Measurements from ENCODE around the gene KLHL29. TPM values are rescaled to one million over a fixed set of nuclear protein-coding genes. Genes with fewer than 3 reads are reported as not detected.
A peak's percentile ranks its signal among the peaks of the same experiment; 100 is the strongest.

KLHL29 gene
- total and polyA plus RNA-seq, 2 of the 13 experiments (the other 11 are each of a cell fraction or from before 2014, with no cell fraction given) = 0.01 TPM; not detected in 1

DNA sequence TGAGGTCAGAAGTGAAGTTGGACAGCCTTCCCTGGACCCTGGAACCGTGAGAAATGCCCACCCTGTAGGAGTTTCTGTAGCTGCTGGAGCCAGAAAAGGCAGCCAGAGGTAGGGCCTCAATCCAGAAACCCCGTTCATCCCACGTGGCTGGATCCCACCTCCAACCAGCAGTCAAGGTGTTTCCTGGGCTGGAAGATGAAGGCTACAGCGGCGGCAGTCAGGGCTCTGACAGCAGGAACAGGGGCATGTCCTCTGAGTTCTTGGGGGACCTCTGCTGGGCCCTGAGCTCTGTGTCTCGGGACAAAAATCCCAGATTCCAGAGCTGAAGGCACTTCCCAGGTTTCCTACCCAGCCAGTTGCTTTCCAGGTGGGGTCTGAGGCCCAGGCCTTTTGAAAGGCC is 218.2 kb downstream of the KLHL29 start:
- BruUV-seq (replicated peaks) = no TSS peak
- Histone ChIP-seq H3K27me3 (ENCODE audit: control insufficient read depth in 1 of 2, insufficient read depth in 2 of 2, low read length in 2 of 2) (peaks cover 5 to 62% of the 10 kb centered on the region in 2 experiments; a peak in 4 of 5 replicates), H4K20me1 (ENCODE audit: insufficient read depth, low read length) (no peaks in the 10 kb centered on the region), H3K36me3 (replicated peaks in 1 of 2; ENCODE audit: control insufficient read depth in 1 of 2, insufficient read depth in 2 of 2, low read length in 2 of 2) (no peaks in the 10 kb centered on the region), H2AFZ (ENCODE audit: low read length) (no peak overlapping the region), H3K4me3 (replicated peaks in 1 of 3; ENCODE audit: insufficient read depth in 1 of 3, low read depth in 2 of 3, low read length in 3 of 3) (no peak overlapping the region), H3K4me1 (ENCODE audit: insufficient read depth, low read length) (no peaks in the 10 kb centered on the region), H3K9ac (ENCODE audit: insufficient read depth, low read depth, low read length) (no peak overlapping the region), H3K4me2 (ENCODE audit: low read depth, low read length) (no peak overlapping the region), H3K27ac (ENCODE audit: extremely low read length, insufficient read depth, low read length) (no peak overlapping the region), H3K79me2 (ENCODE audit: insufficient read depth, low read length) (no peaks in the 10 kb centered on the region), H3K9me3 (ENCODE audit: low read length) (no peaks in the 10 kb centered on the region)
- in situ Hi-C loops (cut with HindIII; ENCODE audit: extremely low pct_ligation_motif_present, low pct_unique_long_range_greater_than_20kb) (no loop called here), intact Hi-C loops (cut with micrococcal nuclease; ENCODE audit: unreplicated experiment) (no loop called here)
- CTCF ChIA-PET (ENCODE audit: low intra/inter-chr PET ratio, low total read pairs) = no interaction called here
- DNase-seq (ENCODE audit: low spot score) = no peak
- TF ChIP-seq GTF3A (CRISPR knock-in tag; conservative IDR thresholded peaks at IDR 0.05) = no peak
- no peak for TF ChIP-seq SRY (CRISPR knock-in tag; IDR thresholded peaks at IDR 0.05)
- TF ChIP-seq ZNF281 (CRISPR knock-in tag; IDR thresholded peaks at IDR 0.05; ENCODE audit: borderline replicate concordance) = no peak
- no peak for TF ChIP-seq YY1 (IDR thresholded peaks at IDR 0.05; ENCODE audit: insufficient read depth, insufficient replicate concordance, low read depth, low read length)
- TF ChIP-seq HHEX (CRISPR knock-in tag; IDR thresholded peaks at IDR 0.05) = no peak
- TF ChIP-seq ZNF451 (CRISPR knock-in tag; IDR thresholded peaks at IDR 0.05) = no peak
- no peak for TF ChIP-seq ZNF678 (CRISPR knock-in tag; IDR thresholded peaks at IDR 0.05)
- TF ChIP-seq ZNF543 (CRISPR knock-in tag; IDR thresholded peaks at IDR 0.05) = no peak
- no peak for TF ChIP-seq ZBTB26 (CRISPR knock-in tag; IDR thresholded peaks at IDR 0.05; ENCODE audit: borderline replicate concordance)
- TF ChIP-seq, protein P1, sequence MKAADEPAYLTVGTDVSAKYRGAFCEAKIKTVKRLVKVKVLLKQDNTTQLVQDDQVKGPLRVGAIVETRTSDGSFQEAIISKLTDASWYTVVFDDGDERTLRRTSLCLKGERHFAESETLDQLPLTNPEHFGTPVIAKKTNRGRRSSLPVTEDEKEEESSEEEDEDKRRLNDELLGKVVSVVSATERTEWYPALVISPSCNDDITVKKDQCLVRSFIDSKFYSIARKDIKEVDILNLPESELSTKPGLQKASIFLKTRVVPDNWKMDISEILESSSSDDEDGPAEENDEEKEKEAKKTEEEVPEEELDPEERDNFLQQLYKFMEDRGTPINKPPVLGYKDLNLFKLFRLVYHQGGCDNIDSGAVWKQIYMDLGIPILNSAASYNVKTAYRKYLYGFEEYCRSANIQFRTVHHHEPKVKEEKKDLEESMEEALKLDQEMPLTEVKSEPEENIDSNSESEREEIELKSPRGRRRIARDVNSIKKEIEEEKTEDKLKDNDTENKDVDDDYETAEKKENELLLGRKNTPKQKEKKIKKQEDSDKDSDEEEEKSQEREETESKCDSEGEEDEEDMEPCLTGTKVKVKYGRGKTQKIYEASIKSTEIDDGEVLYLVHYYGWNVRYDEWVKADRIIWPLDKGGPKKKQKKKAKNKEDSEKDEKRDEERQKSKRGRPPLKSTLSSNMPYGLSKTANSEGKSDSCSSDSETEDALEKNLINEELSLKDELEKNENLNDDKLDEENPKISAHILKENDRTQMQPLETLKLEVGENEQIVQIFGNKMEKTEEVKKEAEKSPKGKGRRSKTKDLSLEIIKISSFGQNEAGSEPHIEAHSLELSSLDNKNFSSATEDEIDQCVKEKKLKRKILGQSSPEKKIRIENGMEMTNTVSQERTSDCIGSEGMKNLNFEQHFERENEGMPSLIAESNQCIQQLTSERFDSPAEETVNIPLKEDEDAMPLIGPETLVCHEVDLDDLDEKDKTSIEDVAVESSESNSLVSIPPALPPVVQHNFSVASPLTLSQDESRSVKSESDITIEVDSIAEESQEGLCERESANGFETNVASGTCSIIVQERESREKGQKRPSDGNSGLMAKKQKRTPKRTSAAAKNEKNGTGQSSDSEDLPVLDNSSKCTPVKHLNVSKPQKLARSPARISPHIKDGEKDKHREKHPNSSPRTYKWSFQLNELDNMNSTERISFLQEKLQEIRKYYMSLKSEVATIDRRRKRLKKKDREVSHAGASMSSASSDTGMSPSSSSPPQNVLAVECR (CRISPR knock-in tag; IDR thresholded peaks at IDR 0.05; ENCODE audit: borderline replicate concordance) = no peak
- no peak for TF ChIP-seq DMTF1 (CRISPR knock-in tag; IDR thresholded peaks at IDR 0.05)
- TF ChIP-seq ZNF530 (CRISPR knock-in tag; IDR thresholded peaks at IDR 0.05; ENCODE audit: low read depth) = no peak
- no peak for TF ChIP-seq TBX2 (CRISPR knock-in tag; IDR thresholded peaks at IDR 0.05; ENCODE audit: borderline replicate concordance)
- no peak for FAIRE-seq
- WGBS (ENCODE audit: low lambda C conversion rate) = 23% methylated on average over 5 of the region's 6 CpGs
- POLR2A ChIA-PET = no interaction called here
- ATAC-seq = peak; percentile 20

All from HepG2 (cell line).